ENCODE results near the gene KIF5C.

Gene KIF5C

DNA sequence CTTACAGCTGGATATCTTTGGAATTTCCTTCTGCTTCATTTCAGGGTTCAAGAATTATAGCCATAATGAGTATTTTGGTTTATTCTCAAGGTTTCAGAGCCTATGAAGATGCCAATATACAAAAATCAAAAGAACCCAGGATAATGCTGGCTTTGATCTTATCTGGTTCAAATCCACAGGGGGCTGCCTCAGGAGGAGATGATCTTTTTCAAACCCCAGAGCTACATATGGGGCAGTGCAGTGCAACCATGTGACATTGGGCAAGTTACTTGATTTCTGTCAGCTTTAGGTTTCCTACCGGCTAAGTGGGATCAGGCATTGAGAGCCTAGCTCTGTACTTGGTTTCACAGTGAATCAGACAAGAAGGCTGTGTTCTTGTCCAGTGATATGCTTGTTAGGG lies 140.5 kb downstream of the KIF5C start:
- Histone ChIP-seq H2BK12ac (ENCODE audit: low read length in 2 of 2) (no peak overlapping the region), H3K18ac (ENCODE audit: low read depth in 1 of 2, low read length in 2 of 2) (no peak overlapping the region), H3K4me2 (ENCODE audit: low read length, poor library complexity, severe bottlenecking) (no peak overlapping the region), H3K4me3 (ENCODE audit: insufficient read depth in 1 of 2, low read depth in 1 of 2, low read length in 2 of 2) (no peak overlapping the region), H2AK5ac (ENCODE audit: low read length, severe bottlenecking) (no peak overlapping the region), H3K4ac (ENCODE audit: low read depth in 1 of 2, low read length in 2 of 2) (no peak overlapping the region), H4K91ac (ENCODE audit: low read length) (no peak overlapping the region), H3K27ac (ENCODE audit: low read length, poor library complexity, severe bottlenecking) (no peak overlapping the region), H3K23ac (ENCODE audit: low read length in 2 of 2) (no peak overlapping the region), H3K79me1 (replicated peaks; ENCODE audit: low read length, poor library complexity, severe bottlenecking) (no peaks in the 10 kb centered on the region), H2BK120ac (ENCODE audit: low read depth, low read length) (no peak overlapping the region), H3K9me3 (ENCODE audit: control insufficient read depth, low read length) (no peaks in the 10 kb centered on the region), H2BK5ac (ENCODE audit: low read depth, low read length, poor library complexity, severe bottlenecking) (no peak overlapping the region), H2BK15ac (ENCODE audit: low read depth, poor library complexity, severe bottlenecking) (no peak overlapping the region), H4K8ac (ENCODE audit: low read length) (no peak overlapping the region), H3K27me3 (ENCODE audit: control insufficient read depth in 1 of 2, insufficient read depth in 1 of 2, low read length in 2 of 2) (peaks cover 24 to 25% of the 10 kb centered on the region in 2 experiments), H3K36me3 (ENCODE audit: control insufficient read depth in 1 of 2, insufficient read depth in 2 of 2, low read depth in 1 of 2, low read length in 2 of 2) (no peaks in the 10 kb centered on the region), H3K9ac (ENCODE audit: low read length) (no peak overlapping the region), H3K14ac (ENCODE audit: low read length in 2 of 2) (no peak overlapping the region), H3K4me1 (ENCODE audit: control insufficient read depth, insufficient read depth, low read depth, low read length) (no peaks in the 10 kb centered on the region), H2AFZ (ENCODE audit: low read depth, low read length) (no peak overlapping the region)
- WGBS = 66% methylated on average over 1 of the region's 1 CpG
- no peak for DNase-seq

DNA sequence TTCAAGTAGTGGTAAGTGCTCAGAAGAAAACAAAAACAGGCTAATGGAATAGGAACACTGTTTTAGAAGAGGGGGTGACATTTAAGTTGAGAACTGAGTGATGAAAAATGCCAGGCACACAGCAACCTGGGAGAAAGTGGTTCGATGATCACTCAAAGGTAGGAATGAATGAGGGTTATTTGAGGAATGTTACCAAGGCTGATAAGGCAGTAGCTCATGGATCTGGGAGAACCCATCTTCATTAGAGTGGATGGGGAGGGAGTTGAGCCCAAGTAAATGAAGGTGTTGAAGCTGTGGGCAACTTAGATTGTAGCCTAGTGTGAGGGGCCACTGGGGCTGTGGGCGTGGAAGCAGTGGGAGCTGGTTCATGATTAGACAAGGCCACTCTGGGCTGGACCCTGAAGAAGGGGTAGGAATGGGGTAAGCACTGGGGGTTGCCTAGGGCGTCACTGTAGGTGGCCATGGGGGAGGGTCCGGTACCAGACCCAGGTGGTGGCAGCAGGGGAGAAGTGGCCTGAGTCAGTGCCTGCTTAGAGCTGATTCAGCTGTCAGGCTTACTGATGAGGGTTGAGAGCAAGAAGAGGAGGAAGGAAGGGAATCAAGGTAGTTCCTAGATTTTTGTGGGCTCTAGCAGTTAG lies 141.0 kb downstream of the KIF5C start:
- Histone ChIP-seq H2BK15ac (ENCODE audit: low read depth, poor library complexity, severe bottlenecking) (no peak overlapping the region), H3K14ac (ENCODE audit: low read length in 2 of 2) (no peak overlapping the region), H3K9ac (ENCODE audit: low read length) (no peak overlapping the region), H3K23ac (ENCODE audit: low read length in 2 of 2) (no peak overlapping the region), H3K4me3 (ENCODE audit: insufficient read depth in 1 of 2, low read depth in 1 of 2, low read length in 2 of 2) (no peak overlapping the region), H3K18ac (ENCODE audit: low read depth in 1 of 2, low read length in 2 of 2) (peak overlapping the region in 1 of 2 experiments; percentile 4), H4K91ac (ENCODE audit: low read length) (peak overlapping the region; percentile 35), H2AFZ (ENCODE audit: low read depth, low read length) (no peak overlapping the region), H2BK5ac (ENCODE audit: low read depth, low read length, poor library complexity, severe bottlenecking) (no peak overlapping the region), H2AK5ac (ENCODE audit: low read length, severe bottlenecking) (no peak overlapping the region), H2BK12ac (ENCODE audit: low read length in 2 of 2) (peak overlapping the region in 1 of 2 experiments; percentile 25), H3K36me3 (ENCODE audit: control insufficient read depth in 1 of 2, insufficient read depth in 2 of 2, low read depth in 1 of 2, low read length in 2 of 2) (no peaks in the 10 kb centered on the region), H2BK120ac (ENCODE audit: low read depth, low read length) (no peak overlapping the region), H3K4me1 (ENCODE audit: control insufficient read depth, insufficient read depth, low read depth, low read length) (no peaks in the 10 kb centered on the region), H3K27ac (ENCODE audit: low read length, poor library complexity, severe bottlenecking) (no peak overlapping the region), H4K8ac (ENCODE audit: low read length) (no peak overlapping the region), H3K79me1 (replicated peaks; ENCODE audit: low read length, poor library complexity, severe bottlenecking) (no peaks in the 10 kb centered on the region), H3K9me3 (ENCODE audit: control insufficient read depth, low read length) (no peaks in the 10 kb centered on the region), H3K4me2 (ENCODE audit: low read length, poor library complexity, severe bottlenecking) (no peak overlapping the region), H3K27me3 (ENCODE audit: control insufficient read depth in 1 of 2, insufficient read depth in 1 of 2, low read length in 2 of 2) (peaks cover 24 to 25% of the 10 kb centered on the region in 2 experiments), H3K4ac (ENCODE audit: low read depth in 1 of 2, low read length in 2 of 2) (no peak overlapping the region)
- no peak for DNase-seq
- 91% methylated on average over 4 of the region's 4 CpGs for WGBS

- no peak overlapping the region for H3K27ac ChIP-seq (ENCODE audit: low read length, poor library complexity, severe bottlenecking)
- H3K27me3 ChIP-seq (ENCODE audit: control insufficient read depth in 1 of 2, insufficient read depth in 1 of 2, low read length in 2 of 2) = peaks cover 21 to 24% of the 10 kb centered on the region in 2 experiments
- no peak overlapping the region for H2BK5ac ChIP-seq (ENCODE audit: low read depth, low read length, poor library complexity, severe bottlenecking)
- H2AFZ ChIP-seq (ENCODE audit: low read depth, low read length) = no peak overlapping the region
- WGBS = 76% methylated on average over 10 of the region's 14 CpGs
- H3K4me3 ChIP-seq (ENCODE audit: insufficient read depth in 1 of 2, low read depth in 1 of 2, low read length in 2 of 2) = no peak overlapping the region
- H2BK15ac ChIP-seq (ENCODE audit: low read depth, poor library complexity, severe bottlenecking) = no peak overlapping the region
- H3K9me3 ChIP-seq (ENCODE audit: control insufficient read depth, low read length) = no peaks in the 10 kb centered on the region
- peak overlapping the region; percentile 34 for H4K91ac ChIP-seq (ENCODE audit: low read length)
- H3K79me1 ChIP-seq (replicated peaks; ENCODE audit: low read length, poor library complexity, severe bottlenecking) = no peaks in the 10 kb centered on the region
- peak overlapping the region; percentile 34 to 87 for H2BK12ac ChIP-seq (ENCODE audit: low read length in 2 of 2)
- no peak overlapping the region for H2BK120ac ChIP-seq (ENCODE audit: low read depth, low read length)
- H3K23ac ChIP-seq (ENCODE audit: low read length in 2 of 2) = no peak overlapping the region
- peak; percentile 77 for DNase-seq
- H4K8ac ChIP-seq (ENCODE audit: low read length) = peak overlapping the region; percentile 59
- H3K14ac ChIP-seq (ENCODE audit: low read length in 2 of 2) = no peak overlapping the region
- no peaks in the 10 kb centered on the region for H3K36me3 ChIP-seq (ENCODE audit: control insufficient read depth in 1 of 2, insufficient read depth in 2 of 2, low read depth in 1 of 2, low read length in 2 of 2)
- H3K18ac ChIP-seq (ENCODE audit: low read depth in 1 of 2, low read length in 2 of 2) = peak overlapping the region in 1 of 2 experiments; percentile 82
- no peak overlapping the region for H2AK5ac ChIP-seq (ENCODE audit: low read length, severe bottlenecking)
- peak overlapping the region in 1 of 2 experiments; percentile 28 for H3K4ac ChIP-seq (ENCODE audit: low read depth in 1 of 2, low read length in 2 of 2)
- no peak overlapping the region for H3K9ac ChIP-seq (ENCODE audit: low read length)
- H3K4me1 ChIP-seq (ENCODE audit: control insufficient read depth, insufficient read depth, low read depth, low read length) = no peaks in the 10 kb centered on the region
- no peak overlapping the region for H3K4me2 ChIP-seq (ENCODE audit: low read length, poor library complexity, severe bottlenecking)
These were observed 142.3 kb downstream of the KIF5C start for GRCh38 chr2:149017116-149017985.

DNA sequence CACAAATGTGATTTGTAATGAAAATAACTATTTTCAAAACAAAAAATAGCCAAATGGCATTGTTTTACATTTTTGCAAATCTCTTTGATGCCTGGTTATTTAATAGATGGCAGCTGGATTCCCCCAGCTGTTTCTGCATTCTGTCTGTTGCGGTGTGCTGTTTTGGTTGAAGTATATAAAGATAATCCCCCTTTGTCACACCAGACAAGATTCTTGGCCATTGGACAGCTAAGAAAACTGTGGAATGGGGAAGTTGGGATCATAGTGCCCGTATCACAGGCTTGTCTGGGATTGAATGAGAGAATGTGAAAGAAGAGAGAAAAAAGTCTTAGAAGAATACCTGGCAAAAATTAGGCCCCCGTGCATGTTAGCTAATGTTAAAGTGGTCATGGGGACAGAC lies 144.0 kb downstream of the KIF5C start:
- Histone ChIP-seq H2BK5ac (ENCODE audit: low read depth, low read length, poor library complexity, severe bottlenecking) (no peak overlapping the region), H3K4ac (ENCODE audit: low read depth in 1 of 2, low read length in 2 of 2) (no peak overlapping the region), H3K27ac (ENCODE audit: low read length, poor library complexity, severe bottlenecking) (no peak overlapping the region), H3K14ac (ENCODE audit: low read length in 2 of 2) (no peak overlapping the region), H2AFZ (ENCODE audit: low read depth, low read length) (no peak overlapping the region), H2BK120ac (ENCODE audit: low read depth, low read length) (no peak overlapping the region), H3K36me3 (ENCODE audit: control insufficient read depth in 1 of 2, insufficient read depth in 2 of 2, low read depth in 1 of 2, low read length in 2 of 2) (no peaks in the 10 kb centered on the region), H3K23ac (ENCODE audit: low read length in 2 of 2) (no peak overlapping the region), H2AK5ac (ENCODE audit: low read length, severe bottlenecking) (no peak overlapping the region), H3K9me3 (ENCODE audit: control insufficient read depth, low read length) (no peaks in the 10 kb centered on the region), H3K4me3 (ENCODE audit: insufficient read depth in 1 of 2, low read depth in 1 of 2, low read length in 2 of 2) (no peak overlapping the region), H3K79me1 (replicated peaks; ENCODE audit: low read length, poor library complexity, severe bottlenecking) (no peaks in the 10 kb centered on the region), H3K27me3 (ENCODE audit: control insufficient read depth in 1 of 2, insufficient read depth in 1 of 2, low read length in 2 of 2) (peaks cover 12 to 37% of the 10 kb centered on the region in 2 experiments), H2BK15ac (ENCODE audit: low read depth, poor library complexity, severe bottlenecking) (no peak overlapping the region), H4K91ac (ENCODE audit: low read length) (no peak overlapping the region), H3K4me1 (ENCODE audit: control insufficient read depth, insufficient read depth, low read depth, low read length) (no peaks in the 10 kb centered on the region), H3K4me2 (ENCODE audit: low read length, poor library complexity, severe bottlenecking) (no peak overlapping the region), H3K9ac (ENCODE audit: low read length) (no peak overlapping the region), H4K8ac (ENCODE audit: low read length) (no peak overlapping the region), H2BK12ac (ENCODE audit: low read length in 2 of 2) (no peak overlapping the region), H3K18ac (ENCODE audit: low read depth in 1 of 2, low read length in 2 of 2) (no peak overlapping the region)
- no peak for DNase-seq
- WGBS = 87% methylated on average over 2 of the region's 3 CpGs

Data from mesenchymal stem cell (in vitro differentiated cells and primary cell).